GM18867 (cell line): ENCODE results near the gene CCNI2.

Source experiments
- ATAC-seq: cut with Tn5 transposase; IDR thresholded peaks from one replicate; pipeline ENCODE4 v1.9.1; 2021; ENCODE audit warnings: mild to moderate bottlenecking, moderate library complexity; ENCODE audit not compliant: unreplicated experiment

Gene CCNI2

GRCh38 chr5:132764671-132765238, 17.5 kb downstream of the CCNI2 start:
- ATAC-seq = no peak

GRCh38 chr5:132765311-132766019, 18.2 kb downstream of the CCNI2 start:
- ATAC-seq = no peak

GRCh38 chr5:132766020-132766805, 19.0 kb downstream of the CCNI2 start:
- no peak for ATAC-seq

GRCh38 chr5:132766806-132767055, 19.5 kb downstream of the CCNI2 start:
- ATAC-seq = no peak

GRCh38 chr5:132767150-132767549, 19.9 kb downstream of the CCNI2 start:
- ATAC-seq = no peak

- no peak for ATAC-seq
These were observed 21.3 kb downstream of the CCNI2 start for GRCh38 chr5:132768485-132768868.

- no peak for ATAC-seq
These were observed 23.4 kb downstream of the CCNI2 start for GRCh38 chr5:132770476-132771159.

- no peak for ATAC-seq
These were observed 24.3 kb downstream of the CCNI2 start for GRCh38 chr5:132771503-132771998.

- no peak for ATAC-seq
These were observed 25.3 kb downstream of the CCNI2 start for GRCh38 chr5:132772291-132773070.

- ATAC-seq = no peak
These were observed 25.9 kb downstream of the CCNI2 start for GRCh38 chr5:132773114-132773513.

GRCh38 chr5:132773601-132774355, 26.6 kb downstream of the CCNI2 start:
- no peak for ATAC-seq

- no peak for ATAC-seq
These were observed 27.2 kb downstream of the CCNI2 start for GRCh38 chr5:132774406-132774805.

GRCh38 chr5:132774896-132775295, 27.7 kb downstream of the CCNI2 start:
- no peak for ATAC-seq

- ATAC-seq = no peak
These were observed 28.3 kb downstream of the CCNI2 start for GRCh38 chr5:132775476-132775961.

- peak; percentile 1 for ATAC-seq
These were observed 29.1 kb downstream of the CCNI2 start for GRCh38 chr5:132776131-132776937.

- no peak for ATAC-seq
These were observed 29.6 kb downstream of the CCNI2 start for GRCh38 chr5:132776938-132777208.

GRCh38 chr5:132777209-132778069, 30.2 kb downstream of the CCNI2 start, which contains the start of gene SEPTIN8:
Gene SEPTIN8, minus strand, starts transcription at chr5:132777239. Its CDS starts 102 bp downstream, at chr5:132777137.
- peak; percentile 60 for ATAC-seq

GRCh38 chr5:132778129-132778528, 30.9 kb downstream of the CCNI2 start:
- ATAC-seq = no peak
